Esophagus (tissue), 2 donors: ENCODE data around the gene GALR2. TPM values are rescaled to one million over a fixed set of nuclear protein-coding genes. Genes with fewer than 3 reads are reported as not detected.

ENCODE experiments used
- H3K27ac ChIP-seq, 2 donors: one replicate each; pipeline ENCODE4 v1.5.1; 2013; ENCODE audit warnings: low read depth in 2 of 2, mild to moderate bottlenecking in 2 of 2, inconsistent platforms in 1 of 2, low read length in 1 of 2, moderate library complexity in 1 of 2
- H3K27me3 ChIP-seq, 2 donors: one replicate each; pipeline ENCODE4 v1.6.1; 2013; ENCODE audit warnings: low read length in 2 of 2, control low read depth in 1 of 2, mild to moderate bottlenecking in 1 of 2; ENCODE audit not compliant: insufficient read depth in 2 of 2, control insufficient read depth in 1 of 2
- H3K36me3 ChIP-seq, 2 donors: one replicate each; pipeline ENCODE4 v1.6.1; 2013; ENCODE audit warnings: low read length in 1 of 2; ENCODE audit not compliant: control insufficient read depth in 2 of 2, insufficient read depth in 2 of 2
- H3K4me1 ChIP-seq, 2 donors: one replicate each; pipeline ENCODE4 v1.6.1; 2013; ENCODE audit warnings: low read length in 1 of 2; ENCODE audit not compliant: control insufficient read depth in 2 of 2, insufficient read depth in 2 of 2
- H3K4me3 ChIP-seq, 2 donors: one replicate each; pipeline ENCODE4 v1.5.1; 2013; ENCODE audit warnings: low read length in 2 of 2, mild to moderate bottlenecking in 2 of 2, low read depth in 1 of 2, moderate library complexity in 1 of 2
- H3K9me3 ChIP-seq, 2 donors: one replicate each; pipeline ENCODE4 v1.6.1; 2013; ENCODE audit warnings: mild to moderate bottlenecking in 2 of 2, low read depth in 1 of 2, low read length in 1 of 2, moderate library complexity in 1 of 2; ENCODE audit not compliant: control insufficient read depth in 2 of 2, insufficient read depth in 1 of 2
- WGBS, 2 donors: extraction: QIAGEN DNeasy Blood & Tissue Kit; methylation state at CpG; one replicate each; pipeline ENCODE4 v1.1.7; 2013; 5-methylcytosine and 5-hydroxymethylcytosine counted together
- polyA plus RNA-seq, 2 donors: library from polyadenylated mRNA; stranded (reverse); fragments of 200-250 nt; gene quantifications; one replicate each; pipeline ENCODE4 v1.2.3, GENCODE V29; 2013
- donor health status: healthy with polysubstance abuse.
- donor health status: Bipolar disorder and iron deficiency.

The GALR2 gene
- polyA plus RNA-seq, 2 donors = 0.53 to 1.00 TPM

DNA sequence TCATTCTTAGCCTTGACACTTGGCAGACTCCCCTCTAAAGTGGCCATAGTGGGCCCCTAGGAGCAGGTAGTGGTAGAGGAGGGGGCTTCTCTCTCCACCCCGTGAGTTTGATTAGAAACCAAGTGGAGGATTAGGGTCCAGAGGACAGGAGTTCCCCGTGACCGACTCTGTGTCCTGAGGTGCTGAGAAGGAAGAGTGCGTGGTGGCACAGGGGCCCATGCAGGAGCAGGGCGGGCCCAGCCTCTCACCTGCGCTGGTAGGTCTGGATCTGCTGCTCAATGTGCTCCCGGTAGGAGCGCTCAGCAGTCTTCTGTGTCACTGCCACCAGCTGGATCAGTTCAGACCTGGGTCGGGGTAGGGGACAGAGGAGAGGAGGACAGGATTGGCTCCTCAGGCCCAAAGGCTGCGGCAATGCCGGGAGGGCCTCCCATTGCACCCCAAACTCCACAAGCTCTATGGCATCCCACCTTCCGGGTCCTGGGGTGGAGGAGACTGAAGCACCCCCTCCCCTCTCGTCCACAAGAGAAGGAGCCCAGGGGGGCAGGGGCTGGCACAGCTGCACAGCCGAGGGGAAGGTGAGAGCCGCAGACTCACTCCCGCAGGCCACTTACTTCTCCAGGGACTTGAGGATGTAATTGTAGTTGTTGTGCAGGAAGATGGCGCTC is 10.6 kb downstream of the GALR2 start:
- H3K9me3 ChIP-seq = peaks cover 0 to 3% of the 10 kb centered on the region in 2 donors
- H3K27ac ChIP-seq = no peak overlapping the region
- H3K27me3 ChIP-seq = no peaks in the 10 kb centered on the region
- peaks cover 0 to 4% of the 10 kb centered on the region in 2 donors for H3K4me1 ChIP-seq
- H3K36me3 ChIP-seq = peaks cover 42 to 72% of the 10 kb centered on the region in 2 donors
- H3K4me3 ChIP-seq = no peak overlapping the region
- 81 to 84% methylated on average over 17 of the region's 17 CpGs for WGBS, 2 donors

DNA sequence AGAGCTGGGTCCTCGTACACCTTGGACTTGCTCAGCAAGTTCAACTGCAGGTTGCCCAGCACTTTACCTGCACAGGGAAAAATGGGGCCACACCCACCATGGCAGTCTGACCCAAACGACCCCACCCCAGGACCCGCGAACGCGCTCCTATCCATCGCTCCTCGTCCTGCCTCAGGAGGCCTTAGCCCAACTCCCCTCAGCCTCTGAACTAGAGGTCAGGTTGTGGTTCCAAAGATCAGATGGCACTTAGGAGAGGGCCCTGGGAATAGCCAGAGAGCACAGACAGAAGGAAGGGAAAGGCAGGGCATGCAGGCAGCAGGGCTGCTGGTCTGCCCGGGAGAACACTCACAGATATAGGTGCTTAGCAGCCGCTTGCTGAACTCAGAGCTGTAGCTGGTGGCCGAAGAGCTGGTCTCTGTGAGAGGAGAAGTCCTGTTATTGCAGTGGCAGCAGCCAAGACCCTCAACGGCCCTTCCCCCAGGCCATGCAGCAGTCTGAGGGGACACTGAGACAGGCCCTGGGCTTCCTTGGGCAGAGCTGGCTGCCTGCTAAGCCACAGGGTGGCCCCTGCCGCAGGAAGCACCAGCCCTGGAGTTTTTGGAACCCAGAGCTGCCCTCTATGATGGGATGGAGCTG is 11.3 kb downstream of the GALR2 start:
- Histone ChIP-seq H3K4me3 (no peak overlapping the region), H3K27me3 (no peaks in the 10 kb centered on the region), H3K4me1 (peaks cover 0 to 4% of the 10 kb centered on the region in 2 donors), H3K9me3 (peaks cover 0 to 3% of the 10 kb centered on the region in 2 donors), H3K27ac (no peak overlapping the region), H3K36me3 (peaks cover 42 to 75% of the 10 kb centered on the region in 2 donors)
- 86 to 88% methylated on average over 13 of the region's 13 CpGs for WGBS, 2 donors

DNA sequence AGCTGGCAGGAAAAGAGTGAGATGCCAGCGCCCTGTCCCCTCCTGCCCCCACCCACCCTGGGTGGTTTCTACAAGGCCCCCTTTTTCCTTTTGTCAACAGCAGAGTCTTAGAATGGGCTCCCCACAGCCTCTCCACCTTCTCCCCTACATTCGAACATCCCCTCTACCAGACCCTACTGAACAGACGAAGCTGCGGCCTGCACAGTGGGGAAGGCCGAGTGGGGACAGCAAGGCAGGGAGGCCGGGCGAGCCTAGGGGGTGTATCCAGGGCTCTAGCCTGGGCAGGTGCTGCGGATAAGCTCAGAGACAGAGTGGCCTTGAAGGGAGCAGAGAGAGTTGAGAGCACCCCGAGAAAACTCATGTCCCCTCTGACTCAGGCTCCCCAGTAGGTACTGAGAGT is 11.8 kb downstream of the GALR2 start:
- WGBS, 2 donors = 96 to 97% methylated on average over 9 of the region's 9 CpGs

DNA sequence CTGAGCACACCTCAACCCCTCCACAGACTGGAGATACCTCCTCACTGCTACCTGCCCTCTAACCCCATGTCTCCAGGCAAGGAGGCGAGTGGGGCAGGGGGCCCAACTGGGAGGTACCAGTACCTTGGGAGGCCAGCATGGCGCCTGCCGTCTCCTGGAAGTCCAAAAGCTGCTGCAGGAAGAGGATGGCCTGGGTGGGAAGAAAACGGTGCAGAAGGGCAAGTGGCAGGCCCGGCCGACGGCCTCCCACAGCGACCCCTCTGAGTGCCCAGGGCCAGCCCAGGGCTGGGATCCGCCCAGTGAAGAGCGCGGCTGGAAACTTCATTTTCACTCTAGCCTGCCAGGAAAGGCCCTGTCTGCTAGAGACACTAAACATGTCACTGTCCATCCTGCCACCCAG is 12.9 kb downstream of the GALR2 start:
- H3K36me3 ChIP-seq = peaks cover 46 to 84% of the 10 kb centered on the region in 2 donors
- WGBS, 2 donors = 88 to 94% methylated on average over 11 of the region's 11 CpGs
- no peaks in the 10 kb centered on the region for H3K27me3 ChIP-seq
- no peaks in the 10 kb centered on the region for H3K9me3 ChIP-seq
- H3K27ac ChIP-seq = no peak overlapping the region
- peaks cover 0 to 4% of the 10 kb centered on the region in 2 donors for H3K4me1 ChIP-seq
- no peak overlapping the region for H3K4me3 ChIP-seq

More for the DNA sequence above, 11.8 kb downstream of the GALR2 start:
- Histone ChIP-seq H3K36me3 (peaks cover 42 to 77% of the 10 kb centered on the region in 2 donors), H3K27ac (no peak overlapping the region), H3K27me3 (no peaks in the 10 kb centered on the region), H3K9me3 (peaks cover 0 to 3% of the 10 kb centered on the region in 2 donors), H3K4me1 (peaks cover 0 to 4% of the 10 kb centered on the region in 2 donors), H3K4me3 (no peak overlapping the region)

DNA sequence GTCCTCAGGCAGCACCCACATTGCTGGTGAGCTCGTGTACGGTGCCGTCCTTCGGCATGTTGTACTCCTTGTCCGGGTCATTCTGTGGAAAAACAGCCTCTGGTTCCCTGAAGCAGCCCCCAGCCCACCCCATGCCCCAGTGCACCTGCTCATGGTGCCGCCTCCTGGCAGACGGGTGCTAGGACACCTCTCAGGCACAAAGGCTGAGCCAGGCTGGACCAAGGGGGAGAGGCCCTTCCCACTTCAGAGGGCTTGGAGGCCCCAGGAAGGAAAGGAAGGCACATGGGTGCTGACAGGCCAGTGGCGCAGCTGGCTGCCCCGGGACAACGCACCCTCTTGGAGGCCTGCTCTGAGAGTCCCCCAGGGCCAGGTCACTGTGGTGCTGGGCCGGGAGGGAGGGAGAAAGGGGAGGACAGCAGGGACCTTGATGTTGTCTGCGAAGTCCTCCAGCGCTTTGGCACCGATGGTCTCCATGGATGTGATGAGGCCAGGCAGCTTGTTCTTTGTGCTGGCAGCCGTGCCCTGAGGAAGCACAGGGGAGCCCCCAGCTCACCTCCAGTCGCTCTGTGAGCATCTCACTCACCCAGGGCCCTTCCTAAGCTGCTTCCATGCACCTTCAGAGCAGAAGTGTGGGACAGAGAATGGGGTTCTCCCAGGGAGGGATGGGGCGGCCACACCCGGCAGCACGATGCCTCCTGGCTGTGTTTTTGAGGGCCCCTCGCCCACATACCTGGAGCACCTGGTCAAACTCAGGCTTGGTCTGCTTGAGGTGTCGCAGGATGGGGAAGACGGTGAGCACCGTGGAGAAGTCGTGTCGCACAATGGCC is 13.7 kb downstream of the GALR2 start:
- Histone ChIP-seq H3K27me3 (no peaks in the 10 kb centered on the region), H3K9me3 (no peaks in the 10 kb centered on the region), H3K4me1 (peaks cover 0 to 4% of the 10 kb centered on the region in 2 donors), H3K36me3 (peaks cover 44 to 85% of the 10 kb centered on the region in 2 donors), H3K27ac (no peak overlapping the region), H3K4me3 (no peak overlapping the region)
- 87 to 94% methylated on average over 25 of the region's 25 CpGs for WGBS, 2 donors

DNA sequence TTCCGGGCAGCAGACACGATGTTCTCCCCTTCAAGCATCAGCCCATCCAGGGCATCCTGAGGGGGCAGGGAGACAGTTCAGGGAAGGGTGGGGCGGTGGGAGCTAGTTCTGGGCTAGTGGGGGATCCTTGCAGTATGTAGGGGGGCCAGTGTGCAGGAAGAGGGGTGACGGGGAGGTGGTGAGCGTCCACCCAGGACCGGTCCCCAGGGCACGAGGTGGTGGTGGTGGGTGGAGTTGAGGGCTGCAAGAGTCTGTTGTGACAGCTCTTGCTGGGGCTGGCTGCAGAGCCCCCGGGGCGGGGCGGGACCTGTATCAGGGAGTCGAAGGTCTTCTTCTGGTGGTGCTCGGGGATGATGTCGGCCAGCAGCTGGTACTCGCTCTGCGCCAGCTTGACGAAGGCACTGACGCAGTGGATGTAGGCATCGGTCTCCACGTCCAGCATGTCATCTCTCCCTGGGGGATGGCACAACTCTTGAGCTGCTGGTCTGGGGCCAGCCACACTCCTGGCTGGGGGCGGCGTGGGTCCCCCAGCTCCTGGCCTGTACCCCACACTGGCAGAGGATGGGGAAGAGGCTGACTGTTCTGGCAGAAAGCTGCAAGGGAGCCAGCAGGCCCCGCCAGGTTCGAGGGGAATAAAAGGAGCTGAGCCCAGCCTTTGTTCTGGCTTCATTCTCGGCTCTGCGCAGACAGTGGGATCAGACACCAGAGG is 14.4 kb downstream of the GALR2 start:
- no peak overlapping the region for H3K27ac ChIP-seq
- H3K4me3 ChIP-seq = no peak overlapping the region
- H3K36me3 ChIP-seq = peaks cover 49 to 85% of the 10 kb centered on the region in 2 donors
- no peaks in the 10 kb centered on the region for H3K27me3 ChIP-seq
- peaks cover 0 to 4% of the 10 kb centered on the region in 2 donors for H3K4me1 ChIP-seq
- WGBS, 2 donors = 93 to 96% methylated on average over 25 of the region's 25 CpGs
- no peaks in the 10 kb centered on the region for H3K9me3 ChIP-seq

DNA sequence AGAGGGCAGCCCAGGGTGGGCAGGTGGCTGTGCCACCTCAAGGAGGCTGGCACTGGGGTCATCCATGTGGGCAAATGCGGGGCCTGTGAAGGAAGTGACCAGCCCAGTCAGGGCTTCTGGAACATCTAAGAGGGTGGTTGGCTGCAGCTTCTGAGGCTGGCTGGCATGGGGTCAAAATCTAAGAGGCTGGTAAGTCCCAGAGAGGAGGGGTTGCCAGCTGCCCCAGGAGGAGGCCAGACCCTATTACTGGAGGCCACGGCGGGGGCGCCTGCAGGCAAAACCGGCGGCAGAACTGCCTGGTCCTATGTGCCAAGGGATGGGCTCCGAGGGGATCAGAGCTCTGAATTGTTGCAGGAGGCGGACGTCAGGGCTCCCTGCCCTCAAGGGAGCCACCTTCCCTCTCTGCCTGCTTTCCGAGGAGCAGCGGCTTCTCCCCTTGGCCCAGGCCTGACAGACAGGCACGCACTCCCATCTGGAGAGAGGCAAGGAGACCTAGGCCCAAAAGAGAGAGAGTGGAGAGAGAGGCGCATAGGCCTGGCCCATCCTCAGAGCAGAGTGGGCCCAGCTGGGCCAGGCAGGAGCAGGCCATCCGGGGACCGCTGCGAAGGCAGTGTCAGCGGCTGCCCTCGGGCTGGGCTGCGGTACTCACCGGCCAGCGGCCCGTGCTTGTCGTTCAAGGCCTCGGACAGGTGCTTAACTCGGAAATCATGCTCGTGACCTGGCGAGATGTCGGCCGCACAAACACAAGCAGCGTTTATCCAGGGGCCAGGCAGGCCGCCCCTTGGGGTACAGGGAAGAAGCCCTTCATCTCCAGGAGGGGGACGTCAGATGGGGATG is 15.3 kb downstream of the GALR2 start:
- H3K4me3 ChIP-seq = no peak overlapping the region
- no peaks in the 10 kb centered on the region for H3K9me3 ChIP-seq
- no peak overlapping the region for H3K27ac ChIP-seq
- H3K36me3 ChIP-seq = peaks cover 46 to 81% of the 10 kb centered on the region in 2 donors
- WGBS, 2 donors = 88 to 91% methylated on average over 32 of the region's 32 CpGs
- no peaks in the 10 kb centered on the region for H3K27me3 ChIP-seq
- peaks cover 0 to 4% of the 10 kb centered on the region in 2 donors for H3K4me1 ChIP-seq

DNA sequence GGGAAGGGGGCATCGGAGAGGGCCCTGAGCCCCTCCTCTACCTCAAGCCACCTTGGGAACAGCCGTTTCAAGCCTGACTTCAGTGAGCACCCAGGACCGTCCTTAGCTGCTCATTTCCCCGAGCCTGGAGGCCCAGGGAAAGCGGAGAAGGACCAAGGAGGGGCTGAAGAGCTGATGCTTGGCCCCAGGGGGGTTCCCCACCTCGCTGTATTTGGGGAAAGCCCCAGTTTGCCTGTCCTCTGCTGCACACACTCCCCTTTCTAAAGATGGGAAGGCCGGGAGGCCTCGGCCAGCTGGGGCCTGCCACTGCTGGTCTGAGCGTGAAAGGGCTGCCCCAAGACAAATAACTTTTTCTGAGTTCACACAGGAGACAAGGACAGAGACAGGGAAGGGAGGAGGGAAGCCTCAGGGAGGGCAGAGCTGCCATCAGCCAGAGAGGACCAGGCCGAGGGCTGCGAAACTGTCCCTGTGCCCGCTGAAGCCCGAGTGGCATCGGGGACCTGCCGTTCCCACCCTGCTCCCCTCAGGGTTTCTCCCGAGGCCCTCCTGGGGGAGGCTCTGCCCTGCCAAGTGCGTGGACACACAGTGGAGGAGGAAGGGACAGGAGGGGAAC is 16.0 kb downstream of the GALR2 start:
- no peaks in the 10 kb centered on the region for H3K9me3 ChIP-seq
- WGBS, 2 donors = 62 to 63% methylated on average over 17 of the region's 17 CpGs
- no peaks in the 10 kb centered on the region for H3K27me3 ChIP-seq
- H3K27ac ChIP-seq = no peak overlapping the region
- peaks cover 40 to 75% of the 10 kb centered on the region in 2 donors for H3K36me3 ChIP-seq
- no peak overlapping the region for H3K4me3 ChIP-seq
- no peaks in the 10 kb centered on the region for H3K4me1 ChIP-seq
